Measurements from ENCODE around the gene CHRNA4.

The CHRNA4 gene

DNA sequence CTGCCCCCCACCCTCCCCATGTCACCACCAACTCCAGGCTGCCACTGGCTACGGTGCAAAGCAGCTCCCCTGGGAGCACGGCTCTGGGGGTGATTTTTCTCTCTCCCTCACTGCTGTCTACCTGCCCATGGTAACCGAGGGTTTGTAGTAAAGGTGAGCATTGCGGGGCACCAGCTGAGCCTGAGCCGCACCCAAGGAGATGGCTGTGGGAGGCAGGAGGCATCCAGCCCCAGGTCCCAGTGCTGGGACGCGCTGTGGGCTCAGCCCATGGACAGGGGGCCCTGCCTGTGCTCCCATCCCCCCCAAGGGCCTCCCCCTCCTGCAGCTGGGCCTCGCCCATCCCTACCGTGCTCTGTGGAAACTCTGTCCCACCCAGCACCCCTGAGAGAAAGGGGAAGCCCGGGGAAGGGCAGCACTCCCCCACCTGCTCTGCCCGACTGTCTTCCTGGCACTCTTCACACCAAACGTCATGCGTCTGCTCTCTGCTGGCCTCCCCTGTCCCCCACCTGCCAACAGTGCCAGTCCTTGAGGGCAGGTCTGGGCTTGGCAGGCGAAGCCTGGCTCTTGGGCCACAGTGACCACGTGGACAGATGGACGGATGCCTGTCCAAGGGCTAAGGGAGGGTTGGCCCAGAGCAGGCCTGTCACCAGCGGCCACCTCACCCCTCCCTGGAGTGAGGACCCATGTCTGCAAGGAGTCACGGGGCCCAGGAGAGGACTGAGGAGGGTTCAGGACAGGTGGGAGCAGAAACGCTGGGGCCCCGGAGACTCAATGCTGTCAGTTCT lies 3.8 kb upstream of the CHRNA4 start:
- ChIA-PET POLR2A (no interaction called here), CTCF (no interaction called here)
- DNase-seq (ENCODE audit: extremely low spot score), result no peak
- no peak for TF ChIP-seq LEF1 (IDR thresholded peaks at IDR 0.05; ENCODE audit: borderline replicate concordance)

DNA sequence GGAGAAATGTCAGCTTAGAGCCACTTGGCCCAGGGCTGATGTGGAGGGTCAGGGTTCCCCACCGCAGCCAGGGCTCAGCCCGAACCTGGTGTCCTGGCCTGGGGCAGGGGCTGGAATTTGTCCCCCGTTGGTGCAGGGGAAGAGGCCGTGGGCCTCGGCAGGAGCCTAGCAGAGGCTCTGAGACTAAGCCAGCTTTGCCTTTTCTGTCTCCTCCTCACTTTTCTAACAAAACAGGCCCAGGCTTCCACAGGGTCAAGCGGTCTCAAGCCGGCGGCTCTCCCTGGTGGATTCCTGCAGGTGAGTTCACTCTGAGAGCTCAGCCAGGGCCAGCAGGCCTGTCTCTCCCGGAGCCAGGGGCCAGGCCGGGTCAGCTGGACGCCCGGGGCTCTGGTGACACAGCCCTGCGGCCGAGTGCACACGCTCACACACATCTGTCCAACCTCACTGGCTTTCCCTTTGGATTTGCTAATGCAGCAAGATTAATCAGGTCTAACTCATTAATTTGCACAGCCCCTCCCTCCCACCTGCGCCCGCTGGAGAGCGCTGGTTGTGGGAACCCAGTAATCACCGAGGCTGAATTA lies 2.9 kb upstream of the CHRNA4 start:
- POLR2A ChIA-PET, result no interaction called here
- TF ChIP-seq TARDBP (IDR thresholded peaks at IDR 0.05), result no peak
- TF ChIP-seq SUZ12 (IDR thresholded peaks at IDR 0.05), result no peak
- TF ChIP-seq, protein P1, sequence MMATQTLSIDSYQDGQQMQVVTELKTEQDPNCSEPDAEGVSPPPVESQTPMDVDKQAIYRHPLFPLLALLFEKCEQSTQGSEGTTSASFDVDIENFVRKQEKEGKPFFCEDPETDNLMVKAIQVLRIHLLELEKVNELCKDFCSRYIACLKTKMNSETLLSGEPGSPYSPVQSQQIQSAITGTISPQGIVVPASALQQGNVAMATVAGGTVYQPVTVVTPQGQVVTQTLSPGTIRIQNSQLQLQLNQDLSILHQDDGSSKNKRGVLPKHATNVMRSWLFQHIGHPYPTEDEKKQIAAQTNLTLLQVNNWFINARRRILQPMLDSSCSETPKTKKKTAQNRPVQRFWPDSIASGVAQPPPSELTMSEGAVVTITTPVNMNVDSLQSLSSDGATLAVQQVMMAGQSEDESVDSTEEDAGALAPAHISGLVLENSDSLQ (IDR thresholded peaks at IDR 0.05), result no peak
- TF ChIP-seq L3MBTL2 (conservative IDR thresholded peaks at IDR 0.05), result no peak
- TF ChIP-seq BHLHE40 (IDR thresholded peaks at IDR 0.05; ENCODE audit: borderline replicate concordance), result no peak
- CTCF ChIA-PET, result interaction anchor here (0.7 kb wide), 1 partner anchor 18 kb away, joined by 3 read pairs; no protein-coding TSS in a partner anchor
- DNase-seq (ENCODE audit: extremely low spot score), result no peak

DNA sequence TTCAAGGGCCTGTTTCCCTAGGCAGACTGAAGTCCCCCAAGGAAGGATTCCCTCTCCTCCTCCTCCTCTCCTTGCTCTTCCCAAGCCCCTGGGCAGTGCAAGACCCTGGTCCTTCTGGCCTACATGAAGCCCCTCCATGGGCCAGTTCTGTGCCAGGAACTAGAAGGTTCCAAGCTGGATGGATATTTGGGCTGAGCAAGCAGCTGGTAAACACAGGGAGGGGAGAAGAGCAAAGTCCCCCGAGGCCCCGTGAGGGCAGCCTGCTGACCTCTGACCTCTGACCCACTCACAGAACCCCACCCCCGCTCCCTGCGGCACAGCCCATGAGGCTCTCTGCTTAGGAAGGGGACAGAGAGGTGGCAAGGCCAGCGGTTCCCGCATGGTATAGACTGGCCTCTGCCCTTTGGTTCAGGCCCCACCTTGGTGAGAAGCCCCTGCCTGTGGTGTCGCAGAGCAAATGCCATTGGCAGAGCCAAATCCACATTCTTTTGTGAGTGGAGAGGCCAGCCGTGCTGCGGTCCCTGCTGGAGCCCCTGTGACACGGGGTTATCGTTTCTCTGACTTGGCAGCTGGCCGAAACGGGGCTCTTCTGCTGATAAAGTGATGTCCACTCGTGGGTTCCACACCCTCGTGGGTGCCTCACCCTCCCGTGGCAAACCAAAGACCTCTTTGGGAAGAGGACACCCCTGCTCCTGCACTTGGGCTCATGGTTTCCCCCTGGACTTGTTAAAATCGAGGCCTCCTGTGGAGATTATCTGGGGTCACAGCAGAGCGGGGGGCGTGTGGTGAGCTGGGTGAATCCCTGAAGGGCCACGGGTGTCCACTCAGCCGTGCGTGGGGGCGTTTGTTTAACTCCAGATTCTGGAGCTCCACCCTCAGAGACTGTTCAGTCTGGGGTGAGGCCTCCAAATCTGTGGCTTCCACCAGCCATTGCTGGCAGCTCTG lies 2.1 kb upstream of the CHRNA4 start:
- TF ChIP-seq HDGF (IDR thresholded peaks at IDR 0.05; ENCODE audit: borderline replicate concordance), result no peak
- no peak for TF ChIP-seq FOXK2 (IDR thresholded peaks at IDR 0.05)
- TF ChIP-seq SP1 (IDR thresholded peaks at IDR 0.05), result no peak
- TF ChIP-seq, protein P1 (IDR thresholded peaks at IDR 0.05), result no peak
- TF ChIP-seq TARDBP (IDR thresholded peaks at IDR 0.05), result no peak
- no peak for TF ChIP-seq FOXM1 (IDR thresholded peaks at IDR 0.05; ENCODE audit: borderline replicate concordance)
- no peak for TF ChIP-seq CTBP1 (IDR thresholded peaks at IDR 0.05; ENCODE audit: borderline replicate concordance)
- TF ChIP-seq ZNF384 (IDR thresholded peaks at IDR 0.05), result no peak
- TF ChIP-seq BHLHE40 (IDR thresholded peaks at IDR 0.05; ENCODE audit: borderline replicate concordance), result no peak
- no peak for TF ChIP-seq ELF4 (IDR thresholded peaks at IDR 0.05)
- TF ChIP-seq NFRKB (IDR thresholded peaks at IDR 0.05), result no peak
- TF ChIP-seq SUZ12 (IDR thresholded peaks at IDR 0.05), result no peak
- no peak for TF ChIP-seq L3MBTL2 (conservative IDR thresholded peaks at IDR 0.05)
- no peak for TF ChIP-seq FOXA1 (IDR thresholded peaks at IDR 0.05)
- no peak for TF ChIP-seq LEF1 (IDR thresholded peaks at IDR 0.05; ENCODE audit: borderline replicate concordance)
- TF ChIP-seq ARNT (IDR thresholded peaks at IDR 0.05), result no peak
- ChIA-PET POLR2A (no interaction called here), CTCF (interaction anchor here (0.7 kb wide), 1 partner anchor 19 kb away, joined by 3 read pairs; no protein-coding TSS in a partner anchor)
- DNase-seq (ENCODE audit: extremely low spot score), result no peak

DNA sequence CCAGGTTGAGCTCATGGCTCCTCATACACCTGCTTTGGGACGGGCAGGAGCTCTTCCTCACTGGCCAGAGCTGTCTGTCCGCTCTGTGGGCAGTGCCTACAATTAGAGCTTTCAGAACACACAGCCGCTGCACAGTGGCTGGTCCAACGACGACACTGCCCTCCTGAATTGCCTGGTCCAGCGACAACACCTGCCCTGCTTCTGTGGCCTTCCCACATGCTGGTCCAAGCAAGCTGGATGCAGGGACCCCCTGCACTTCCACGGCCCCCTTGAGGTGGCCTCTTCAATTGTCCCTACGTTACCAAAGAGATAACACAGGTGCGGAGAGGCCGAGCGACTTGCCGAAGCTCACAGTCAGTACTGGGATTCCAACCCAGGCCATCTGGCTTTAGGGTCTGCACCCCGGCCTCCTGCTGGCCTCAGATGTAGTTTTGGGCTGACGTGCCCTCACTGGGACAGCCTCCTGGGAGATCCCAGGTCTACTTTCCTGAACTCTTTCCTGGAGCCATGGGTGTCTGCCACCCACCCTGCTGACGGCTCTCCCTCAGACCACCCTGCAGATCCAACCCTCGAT lies 1.4 kb upstream of the CHRNA4 start:
- CTCF ChIA-PET, result no interaction called here
- DNase-seq (ENCODE audit: extremely low spot score), result no peak
- TF ChIP-seq CTBP1 (IDR thresholded peaks at IDR 0.05; ENCODE audit: borderline replicate concordance) (no peak), SUZ12 (IDR thresholded peaks at IDR 0.05) (no peak), ELF4 (IDR thresholded peaks at IDR 0.05) (no peak), NFRKB (IDR thresholded peaks at IDR 0.05) (no peak), BHLHE40 (IDR thresholded peaks at IDR 0.05; ENCODE audit: borderline replicate concordance) (no peak), ARNT (IDR thresholded peaks at IDR 0.05) (no peak), HDGF (IDR thresholded peaks at IDR 0.05; ENCODE audit: borderline replicate concordance) (no peak), ZNF384 (IDR thresholded peaks at IDR 0.05) (no peak), L3MBTL2 (conservative IDR thresholded peaks at IDR 0.05) (no peak), LEF1 (IDR thresholded peaks at IDR 0.05; ENCODE audit: borderline replicate concordance) (no peak), SP1 (IDR thresholded peaks at IDR 0.05) (no peak), FOXM1 (IDR thresholded peaks at IDR 0.05; ENCODE audit: borderline replicate concordance) (no peak), TARDBP (IDR thresholded peaks at IDR 0.05) (no peak), FOXA1 (IDR thresholded peaks at IDR 0.05) (no peak)
- TF ChIP-seq, protein P1 (IDR thresholded peaks at IDR 0.05), result no peak
- POLR2A ChIA-PET, result no interaction called here

DNA sequence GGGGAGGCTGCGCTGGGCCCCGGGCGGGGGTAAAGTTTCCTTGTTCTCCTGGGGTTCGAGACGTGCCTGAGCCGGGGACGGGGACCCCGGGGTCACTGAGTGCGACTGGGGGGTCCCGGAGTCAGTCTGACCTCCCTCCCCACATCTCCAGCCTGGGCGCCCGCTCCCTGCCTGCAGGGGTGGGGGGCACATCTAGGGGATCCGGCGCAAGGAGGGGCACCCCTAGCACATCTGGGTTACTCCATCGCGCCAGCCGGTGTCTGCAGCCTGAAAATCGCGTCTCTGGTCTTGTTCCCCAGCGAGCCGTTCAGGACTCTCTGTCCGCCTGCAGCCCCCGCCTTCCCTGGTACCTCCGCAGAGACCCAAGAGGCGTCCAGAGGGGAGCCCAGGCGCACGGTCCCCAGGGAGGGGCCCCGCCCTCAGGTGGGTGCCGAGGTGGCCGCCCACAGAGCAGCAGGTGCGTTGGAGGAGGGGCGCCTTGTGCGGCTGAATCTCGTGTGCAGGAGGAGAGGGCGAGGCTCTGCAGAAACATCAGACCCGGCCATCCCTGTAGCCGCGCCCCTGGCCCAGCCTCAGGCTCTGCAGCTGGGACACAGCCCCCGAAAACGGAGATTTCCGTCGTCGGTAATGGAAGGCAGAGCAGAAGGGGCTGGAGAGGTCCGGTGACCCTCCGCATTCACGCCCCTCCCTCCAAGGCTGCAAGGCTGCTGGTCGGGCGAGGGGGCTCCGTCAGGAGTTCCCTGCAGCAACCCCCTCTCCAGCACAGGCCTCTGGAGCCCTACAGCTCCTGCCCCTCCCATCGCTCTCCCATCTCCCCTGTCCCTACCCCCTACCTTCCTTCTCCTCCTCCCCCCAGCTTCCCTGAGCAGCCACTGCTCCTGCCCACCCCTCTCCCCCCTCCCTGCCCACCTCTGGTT lies 628 bp upstream of the CHRNA4 start:
- POLR2A ChIA-PET, result no interaction called here
- no peak for DNase-seq (ENCODE audit: extremely low spot score)
- no peak for TF ChIP-seq NFRKB (IDR thresholded peaks at IDR 0.05)
- TF ChIP-seq FOXA1 (IDR thresholded peaks at IDR 0.05), result no peak
- TF ChIP-seq ELF4 (IDR thresholded peaks at IDR 0.05), result no peak
- no peak for TF ChIP-seq L3MBTL2 (conservative IDR thresholded peaks at IDR 0.05)
- TF ChIP-seq ZNF384 (IDR thresholded peaks at IDR 0.05), result no peak
- no peak for TF ChIP-seq HDGF (IDR thresholded peaks at IDR 0.05; ENCODE audit: borderline replicate concordance)
- no peak for TF ChIP-seq FOXM1 (IDR thresholded peaks at IDR 0.05; ENCODE audit: borderline replicate concordance)
- no peak for TF ChIP-seq LEF1 (IDR thresholded peaks at IDR 0.05; ENCODE audit: borderline replicate concordance)
- no peak for TF ChIP-seq SP1 (IDR thresholded peaks at IDR 0.05)
- TF ChIP-seq, protein P1 (IDR thresholded peaks at IDR 0.05), result no peak
- TF ChIP-seq BHLHE40 (IDR thresholded peaks at IDR 0.05; ENCODE audit: borderline replicate concordance), result no peak
- no peak for TF ChIP-seq CTBP1 (IDR thresholded peaks at IDR 0.05; ENCODE audit: borderline replicate concordance)
- TF ChIP-seq SUZ12 (IDR thresholded peaks at IDR 0.05), result no peak
- no peak for TF ChIP-seq FOXK2 (IDR thresholded peaks at IDR 0.05)
- CTCF ChIA-PET, result no interaction called here
